HepG2 (cell line): Measurements from ENCODE around the gene CEP19. TPM values are rescaled to one million over a fixed set of nuclear protein-coding genes. Genes with fewer than 3 reads are reported as not detected.
A peak's percentile ranks its signal among the peaks of the same experiment; 100 is the strongest.

Experiments
- CEBPG ChIP-seq: IDR thresholded peaks from 2 replicates; pipeline ENCODE4 v1.6.1; 2016
- CREBL2 ChIP-seq: sonication (generic); formaldehyde crosslinking; IDR thresholded peaks from 2 replicates; pipeline ENCODE4 v1.8.1; 2023; ENCODE audit warnings: missing genetic modification reagents, mild to moderate bottlenecking, borderline replicate concordance
- DPF2 ChIP-seq: sonication (generic); formaldehyde crosslinking; IDR thresholded peaks from 2 replicates; pipeline ENCODE4 v1.4.0; 2020; ENCODE audit warnings: mild to moderate bottlenecking, low read depth, missing genetic modification reagents, borderline replicate concordance
- DZIP1 ChIP-seq: sonication (generic); formaldehyde crosslinking; IDR thresholded peaks from 2 replicates; pipeline ENCODE4 v1.5.0; 2020; ENCODE audit warnings: mild to moderate bottlenecking, missing genetic modification reagents
- EEA1 ChIP-seq: sonication (generic); formaldehyde crosslinking; IDR thresholded peaks from 2 replicates; pipeline ENCODE4 v1.5.1; 2020; ENCODE audit warnings: mild to moderate bottlenecking, missing genetic modification reagents, borderline replicate concordance
- GABPA ChIP-seq, 2 experiments: IDR thresholded peaks; 2 replicates each; pipeline ENCODE4 v1.6.1; 2011 to 2016; ENCODE audit warnings: low read depth in 2 of 2, low read length in 1 of 2, missing biosample characterization in 1 of 2, missing genetic modification characterization in 1 of 2
- GATAD1 ChIP-seq: IDR thresholded peaks from 2 replicates; pipeline ENCODE4 v1.6.1; 2016; ENCODE audit warnings: missing genetic modification reagents, missing compliant biosample characterization
- HNF4A ChIP-seq: sonication (generic); formaldehyde crosslinking; IDR thresholded peaks from 2 replicates; pipeline ENCODE4 v1.4.0; 2020; ENCODE audit warnings: missing genetic modification reagents
- HOXA7 ChIP-seq: sonication (generic); formaldehyde crosslinking; IDR thresholded peaks from 2 replicates; pipeline ENCODE4 v1.8.1; 2022; ENCODE audit warnings: mild to moderate bottlenecking, missing genetic modification reagents, moderate library complexity
- KLF15 ChIP-seq: sonication (generic); formaldehyde crosslinking; IDR thresholded peaks from 2 replicates; pipeline ENCODE4 v1.8.1; 2023; ENCODE audit warnings: borderline replicate concordance, mild to moderate bottlenecking, inconsistent platforms, missing genetic modification reagents, mixed read lengths
- MED1 ChIP-seq: sonication (generic); formaldehyde crosslinking; IDR thresholded peaks from 2 replicates; pipeline ENCODE4 v1.4.0; 2020; ENCODE audit warnings: missing genetic modification reagents
- NFE2L2 ChIP-seq: fragments of 150-350 bp; IDR thresholded peaks from 2 replicates; pipeline ENCODE4 v1.6.1; 2014; ENCODE audit warnings: low read length
- NKX3-1 ChIP-seq: sonication (generic); formaldehyde crosslinking; IDR thresholded peaks from 2 replicates; pipeline ENCODE4 v1.5.0; 2020; ENCODE audit warnings: missing genetic modification reagents
- PPARG ChIP-seq: conservative IDR thresholded peaks from 2 replicates; pipeline ENCODE4 v1.6.1; 2016; ENCODE audit warnings: missing biosample characterization, missing genetic modification reagents
- PRDM4 ChIP-seq: sonication (generic); formaldehyde crosslinking; IDR thresholded peaks from 2 replicates; pipeline ENCODE4 v1.9.0; 2021; ENCODE audit warnings: missing genetic modification reagents, borderline replicate concordance
- RORA ChIP-seq: sonication (generic); formaldehyde crosslinking; IDR thresholded peaks from 2 replicates; pipeline ENCODE4 v1.5.0; 2020; ENCODE audit warnings: mild to moderate bottlenecking, missing genetic modification reagents, moderate library complexity
- SALL2 ChIP-seq: sonication (generic); formaldehyde crosslinking; IDR thresholded peaks from 2 replicates; pipeline ENCODE4 v1.8.1; 2023; ENCODE audit warnings: mild to moderate bottlenecking, missing genetic modification reagents, inconsistent platforms
- SP2 ChIP-seq: sonication (generic); formaldehyde crosslinking; IDR thresholded peaks from 2 replicates; pipeline ENCODE4 v1.5.1; 2020; ENCODE audit warnings: mild to moderate bottlenecking, missing genetic modification reagents
- TCF7L2 ChIP-seq: IDR thresholded peaks from 2 replicates; pipeline ENCODE4 v1.6.1; 2011; ENCODE audit warnings: mild to moderate bottlenecking, low read depth, low read length, moderate library complexity
- ZKSCAN1 ChIP-seq: fragments of 150-350 bp; IDR thresholded peaks from 2 replicates; pipeline ENCODE4 v1.6.1; 2014; ENCODE audit warnings: low read length
- ZNF44 ChIP-seq: sonication (generic); formaldehyde crosslinking; IDR thresholded peaks from 2 replicates; pipeline ENCODE4 v1.5.1; 2020; ENCODE audit warnings: mild to moderate bottlenecking, missing genetic modification reagents
- ZNF580 ChIP-seq: IDR thresholded peaks from 2 replicates; pipeline ENCODE4 v1.6.1; 2016; ENCODE audit warnings: low read depth, borderline replicate concordance
- ZNF703 ChIP-seq: sonication (generic); formaldehyde crosslinking; IDR thresholded peaks from 2 replicates; pipeline ENCODE4 v1.5.1; 2020; ENCODE audit warnings: missing genetic modification reagents, mild to moderate bottlenecking, moderate library complexity, borderline replicate concordance
- polyA plus RNA-seq, 8 experiments: library from polyadenylated mRNA; depleted of rRNA in 3 of 8; stranded (reverse) in 7 of 8; unstranded in 1 of 8; fragments of >200 nt; fragmentation: Illumina TruSeq in 4 of 8; extraction: Trizol in 4 of 8; gene quantifications; 2 replicates each; pipeline versions ENCODE4 v1.2.1 to v1.2.3, GENCODE V29; 2011 to 2016; ENCODE audit warnings: low read depth in 4 of 8, missing spikeins in 1 of 8, mixed read lengths in 1 of 8; ENCODE audit not compliant: insufficient read depth in 1 of 8
- total RNA-seq, 5 experiments: library from RNA; depleted of rRNA; stranded (reverse); fragments of >200 nt; fragmentation: Illumina TruSeq; extraction: Trizol; gene quantifications; 2 replicates each; pipeline ENCODE4 v1.2.3, GENCODE V29; 2016; ENCODE audit warnings: low read depth in 1 of 5
- TF ChIP-seq, protein P1 (sequence below): sonication (generic); formaldehyde crosslinking; IDR thresholded peaks from 2 replicates; pipeline ENCODE4 v1.4.0; 2020; ENCODE audit warnings: low read depth, mild to moderate bottlenecking, missing genetic modification reagents

Gene CEP19
- total and polyA plus RNA-seq, 2 of the 13 experiments (the other 11 are each of a cell fraction or from before 2014, with no cell fraction given), result 0.48 to 1.2 TPM

- no peak for TF ChIP-seq PRDM4
- TF ChIP-seq CEBPG, result no peak
- no peak for TF ChIP-seq SP2 (CRISPR knock-in tag)
- 0 out of 2 replicates have a peak, but pooled peaks have one; percentile 33 for TF ChIP-seq KLF15 (CRISPR knock-in tag)
- no peak for TF ChIP-seq DPF2 (CRISPR knock-in tag)
- peak; percentile 54; the same call in 1 of the 2 replicates for TF ChIP-seq MED1 (CRISPR knock-in tag)
- TF ChIP-seq GATAD1 (CRISPR knock-in tag), result 0 out of 2 replicates have a peak, but pooled peaks have one; percentile 51
- TF ChIP-seq RORA (CRISPR knock-in tag), result no peak
- no peak for TF ChIP-seq ZNF703 (CRISPR knock-in tag)
- TF ChIP-seq HOXA7, result no peak
- TF ChIP-seq TCF7L2, result no peak
- TF ChIP-seq, protein P1, sequence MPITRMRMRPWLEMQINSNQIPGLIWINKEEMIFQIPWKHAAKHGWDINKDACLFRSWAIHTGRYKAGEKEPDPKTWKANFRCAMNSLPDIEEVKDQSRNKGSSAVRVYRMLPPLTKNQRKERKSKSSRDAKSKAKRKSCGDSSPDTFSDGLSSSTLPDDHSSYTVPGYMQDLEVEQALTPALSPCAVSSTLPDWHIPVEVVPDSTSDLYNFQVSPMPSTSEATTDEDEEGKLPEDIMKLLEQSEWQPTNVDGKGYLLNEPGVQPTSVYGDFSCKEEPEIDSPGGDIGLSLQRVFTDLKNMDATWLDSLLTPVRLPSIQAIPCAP (CRISPR knock-in tag), result no peak; the same call in 1 of the 2 replicates
- TF ChIP-seq HNF4A, result no peak
- no peak for TF ChIP-seq ZNF44 (CRISPR knock-in tag)
- peak; percentile 57; the same call in 1 of the 2 replicates for TF ChIP-seq ZNF580 (CRISPR knock-in tag)
- no peak for TF ChIP-seq NKX3-1 (CRISPR knock-in tag)
- no peak for TF ChIP-seq EEA1 (CRISPR knock-in tag)
- TF ChIP-seq GABPA (IDR thresholded peaks at IDR 0.05; ENCODE audit: low read depth, low read length), result peak; percentile 42; the same call in 1 of the 2 replicates
- peak; percentile 57 for TF ChIP-seq GABPA (CRISPR knock-in tag; IDR thresholded peaks at IDR 0.05; ENCODE audit: low read depth)
- no peak for TF ChIP-seq SALL2 (CRISPR knock-in tag)
- no peak for TF ChIP-seq CREBL2 (CRISPR knock-in tag)
- TF ChIP-seq DZIP1, result no peak
- TF ChIP-seq ZKSCAN1, result no peak
- TF ChIP-seq PPARG (CRISPR knock-in tag), result no peak
- no peak for TF ChIP-seq NFE2L2
These were observed 27.8 kb upstream of the CEP19 start, which contains the start of gene PAK2 (continued) for GRCh38 chr3:196739671-196740480.
